Stimulated activated CD4-positive, alpha-beta T cell treated with anti-CD3 and anti-CD28 coated beads, TNF-alpha, amount 100 ng/mL, for 1 hour (primary cell): ENCODE results near the gene FBXO11.

Experiments
- DNase-seq, 3 donors: peaks; one replicate each; pipeline ENCODE4 v3.0.0-alpha.2; 2020; ENCODE audit warnings: low read depth in 3 of 3, low spot score in 1 of 3

FBXO11 gene

DNA sequence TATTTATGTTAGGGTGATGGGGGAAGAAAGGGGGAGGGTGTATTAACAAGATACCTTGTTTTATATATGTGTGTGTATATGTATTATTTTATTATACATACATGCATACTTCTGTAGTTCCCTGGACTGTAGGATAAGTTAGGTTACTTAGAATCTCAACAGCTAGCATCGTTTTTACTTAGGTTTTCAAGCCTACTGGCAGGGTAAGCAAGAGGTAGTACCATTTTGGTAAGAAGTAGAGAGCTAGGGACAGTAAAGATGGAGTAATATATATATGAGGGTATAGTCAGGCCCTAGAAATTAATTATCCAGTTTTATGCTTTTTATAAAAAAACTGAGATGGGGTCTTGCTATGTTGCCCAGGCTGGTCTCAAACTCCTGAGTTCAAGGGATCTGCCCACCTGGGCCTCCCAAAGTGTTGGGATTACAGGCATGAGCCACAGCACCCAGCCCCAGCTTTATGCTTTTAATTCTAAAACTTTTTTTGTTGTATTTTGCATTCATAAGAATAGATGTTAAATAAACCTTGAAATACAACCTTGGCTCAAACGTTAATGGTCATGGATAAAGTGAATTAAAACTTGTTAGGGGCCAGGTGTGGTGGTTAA is 110.1 kb downstream of the FBXO11 start:
- no peak for DNase-seq

GRCh38 chr2:47785986-47786385 is 120.3 kb downstream of the FBXO11 start:
- DNase-seq, result no peak

GRCh38 chr2:47784352-47784851 is 121.9 kb downstream of the FBXO11 start:
- no peak for DNase-seq

GRCh38 chr2:47783486-47784351 is 122.6 kb downstream of the FBXO11 start:
- peak; percentile 30 to 45 (median 30) for DNase-seq

DNA sequence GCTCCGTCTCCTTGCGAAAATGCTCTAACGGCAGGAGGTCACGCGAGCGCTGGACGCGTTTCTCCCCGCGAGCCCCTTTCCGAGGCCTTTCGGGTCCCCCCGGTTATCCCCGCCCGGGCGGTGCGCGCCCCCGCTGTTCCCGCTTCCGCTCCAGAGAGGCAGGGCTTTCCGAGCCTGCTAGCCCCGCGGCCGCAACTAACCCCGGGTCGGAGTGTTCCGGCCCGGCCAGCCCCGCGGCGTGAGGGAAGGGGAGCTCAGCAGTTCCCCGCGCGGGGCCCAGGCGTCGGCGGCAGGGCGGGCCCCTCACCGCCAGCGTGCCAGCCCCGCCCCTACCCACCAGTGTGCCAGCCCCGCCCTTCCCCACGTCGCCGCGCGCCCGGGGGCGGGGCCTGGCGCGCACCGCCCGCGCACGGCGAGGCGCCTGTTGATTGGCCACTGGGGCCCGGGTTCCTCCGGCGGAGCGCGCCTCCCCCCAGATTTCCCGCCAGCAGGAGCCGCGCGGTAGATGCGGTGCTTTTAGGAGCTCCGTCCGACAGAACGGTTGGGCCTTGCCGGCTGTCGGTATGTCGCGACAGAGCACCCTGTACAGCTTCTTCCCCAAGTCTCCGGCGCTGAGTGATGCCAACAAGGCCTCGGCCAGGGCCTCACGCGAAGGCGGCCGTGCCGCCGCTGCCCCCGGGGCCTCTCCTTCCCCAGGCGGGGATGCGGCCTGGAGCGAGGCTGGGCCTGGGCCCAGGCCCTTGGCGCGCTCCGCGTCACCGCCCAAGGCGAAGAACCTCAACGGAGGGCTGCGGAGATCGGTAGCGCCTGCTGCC is 123.4 kb downstream of the FBXO11 start, which contains the start of gene MSH6:
Gene MSH6, plus strand, starts transcription at position 475 of the 815 bp plus-strand sequence. Its CDS starts 89 bp downstream, at position 564.
- DNase-seq, result peak; percentile 63 to 80 (median 77)

DNA sequence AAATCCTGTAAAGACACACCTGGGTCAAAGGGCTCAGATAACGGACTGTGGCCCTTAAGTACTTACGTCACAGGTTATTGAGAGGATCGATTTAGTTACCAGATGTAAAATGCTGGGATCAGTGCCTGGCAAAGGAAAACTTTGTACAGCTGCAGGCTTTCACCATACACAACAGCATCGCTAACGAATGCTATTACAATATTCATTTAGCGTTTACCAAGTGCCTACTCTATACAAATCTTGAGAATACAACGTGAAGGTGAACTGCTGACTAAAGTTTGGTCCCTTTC is 124.0 kb downstream of the FBXO11 start:
- DNase-seq, result no peak

DNA sequence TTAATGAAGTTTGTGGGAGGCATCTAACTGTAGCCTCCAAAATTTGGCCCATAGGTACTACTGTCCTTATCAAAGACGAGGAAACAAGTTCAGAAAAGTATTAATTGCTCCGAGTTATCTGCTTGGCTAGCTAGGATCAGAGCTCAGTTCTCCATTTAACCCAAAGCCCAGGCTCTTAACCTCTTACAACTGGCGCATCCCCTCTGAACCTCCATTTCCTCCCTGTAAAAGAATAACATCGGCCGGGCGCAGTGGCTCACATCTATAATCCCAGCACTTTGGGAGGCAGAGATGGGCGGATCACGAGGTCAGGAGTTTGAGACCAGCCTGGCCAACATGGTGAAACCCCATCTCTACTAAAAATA is 126.9 kb downstream of the FBXO11 start:
- no peak for DNase-seq

DNA sequence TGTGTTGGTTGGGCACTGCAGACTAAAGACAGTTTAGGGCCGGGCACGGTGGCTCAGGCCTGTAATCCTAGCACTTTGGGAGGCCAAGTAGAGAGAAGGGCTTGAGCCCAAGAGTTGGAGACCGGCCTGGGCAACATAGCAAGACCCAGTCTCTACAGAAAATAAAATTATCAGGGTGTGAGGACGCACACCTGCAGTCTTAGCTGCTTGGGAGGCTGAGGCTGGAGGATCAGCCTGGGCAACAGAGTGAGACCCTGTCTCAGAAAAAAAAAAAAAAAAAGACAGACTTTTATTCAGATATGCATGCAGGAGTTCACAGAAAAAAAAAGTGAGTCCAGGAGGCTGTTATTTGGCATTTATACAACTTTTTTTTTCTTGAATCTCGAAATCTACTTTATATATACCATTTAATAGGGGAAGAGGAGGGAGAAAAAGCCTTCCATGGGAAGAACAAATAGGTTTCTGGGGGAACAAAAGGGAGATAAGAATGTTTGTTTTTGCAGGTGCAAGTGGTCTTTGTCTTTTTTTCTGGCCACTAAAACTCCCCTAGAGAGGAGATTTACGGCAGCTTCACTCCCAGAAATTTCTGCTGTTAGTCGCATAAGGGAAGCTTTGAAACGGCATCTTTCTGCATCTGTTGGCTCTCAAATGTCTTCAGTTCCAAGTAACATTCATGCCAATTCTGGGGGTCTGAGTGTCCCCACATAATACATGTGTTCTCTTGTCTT is 127.4 kb downstream of the FBXO11 start:
- no peak for DNase-seq

DNA sequence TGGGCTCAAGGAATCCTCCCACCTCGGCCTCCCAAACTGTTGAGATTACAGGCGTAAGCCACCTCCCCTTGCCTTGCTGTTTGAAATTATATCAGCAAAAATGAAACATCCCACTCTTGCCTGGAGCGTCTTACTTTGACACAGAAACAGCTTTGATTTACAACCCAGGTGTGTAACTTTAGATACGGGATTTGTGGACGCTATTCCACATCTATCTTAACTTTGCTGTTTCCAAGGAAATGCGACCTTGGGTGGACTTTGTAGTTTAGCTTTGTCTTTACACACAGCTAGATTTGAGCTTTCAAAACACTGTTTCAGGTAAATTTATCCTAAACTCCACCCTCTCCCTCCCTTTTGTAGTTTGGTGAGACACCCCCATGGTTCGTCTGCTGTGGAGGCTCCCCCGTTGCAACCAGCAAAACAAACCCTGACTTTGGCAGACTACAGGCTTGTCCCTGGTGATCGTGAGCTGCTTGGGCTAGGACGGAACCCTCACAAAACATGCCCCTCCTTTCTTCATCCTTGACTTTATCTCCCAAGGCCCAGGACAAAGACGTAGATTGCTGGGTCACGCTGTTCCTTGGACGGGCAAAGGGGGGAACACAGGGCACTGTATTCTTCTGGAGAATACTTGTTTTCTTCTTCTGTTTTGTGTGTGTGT is 128.9 kb downstream of the FBXO11 start:
- no peak for DNase-seq

- no peak for DNase-seq
These were observed 131.7 kb downstream of the FBXO11 start for GRCh38 chr2:47774567-47774966.

GRCh38 chr2:47772343-47772742 is 134.0 kb downstream of the FBXO11 start:
- DNase-seq, result no peak

GRCh38 chr2:47771211-47771610 is 135.1 kb downstream of the FBXO11 start:
- no peak for DNase-seq

DNA sequence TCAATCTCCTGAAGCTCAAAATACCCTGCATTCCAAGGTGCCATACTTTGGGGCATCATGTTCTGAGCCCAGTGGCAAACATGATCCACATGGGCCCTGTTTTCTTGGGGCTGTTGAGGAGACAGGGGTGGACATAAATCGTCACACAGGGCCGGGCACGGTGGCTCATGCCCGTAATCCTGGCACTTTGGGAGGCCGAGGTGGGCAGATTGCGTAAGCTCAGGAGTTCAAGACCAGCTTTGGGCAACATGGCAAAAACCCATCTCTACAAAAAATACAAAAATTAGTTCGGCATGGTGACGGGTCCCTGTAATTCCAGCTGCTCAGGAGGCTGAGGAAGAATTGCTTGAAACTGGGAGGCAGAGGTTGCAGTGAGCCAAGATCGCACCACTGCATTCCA is 137.0 kb downstream of the FBXO11 start:
- DNase-seq, result no peak

- peak; percentile 12 to 72 (median 47) for DNase-seq
These were observed 138.3 kb downstream of the FBXO11 start for GRCh38 chr2:47767880-47768609.

DNA sequence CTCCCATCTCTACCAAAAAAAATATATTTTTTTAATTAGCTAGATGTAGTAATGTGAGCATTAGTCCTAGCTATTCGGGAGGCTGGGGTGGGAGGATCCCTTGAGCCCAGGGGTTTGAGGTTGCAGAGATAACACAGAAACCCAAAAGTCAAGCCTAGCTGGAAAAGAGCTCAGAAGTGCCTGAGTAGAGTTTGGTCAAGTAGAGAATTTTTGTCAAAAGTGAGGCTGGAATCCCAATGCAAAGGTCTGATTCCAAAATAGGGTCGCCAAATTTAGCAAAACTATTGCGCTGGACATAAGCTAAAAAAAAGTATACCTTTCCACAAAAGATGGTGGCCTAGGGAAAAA is 138.8 kb downstream of the FBXO11 start:
- DNase-seq, result no peak

GRCh38 chr2:47751856-47752414 is 154.4 kb downstream of the FBXO11 start:
- DNase-seq, result no peak

GRCh38 chr2:47747878-47748277 is 158.4 kb downstream of the FBXO11 start:
- DNase-seq, result no peak

DNA sequence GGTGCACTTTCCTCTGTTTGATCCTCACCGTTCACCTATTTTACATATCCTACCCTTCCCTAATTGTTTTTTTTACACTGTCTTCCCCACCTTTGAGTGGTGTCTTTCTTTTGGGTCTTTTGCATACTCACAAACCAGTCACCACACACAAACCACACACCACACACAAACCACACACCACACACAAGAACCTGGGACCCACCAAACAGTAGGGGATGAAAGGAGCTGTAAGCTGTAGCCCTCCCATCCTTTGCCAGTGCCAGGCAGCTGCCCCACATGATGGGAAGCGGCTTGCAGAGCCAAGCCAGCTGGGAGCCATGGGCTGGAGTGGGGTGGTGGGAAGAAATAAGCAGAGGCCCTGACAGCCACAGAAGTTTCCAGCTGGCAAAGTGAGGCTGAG is 162.2 kb downstream of the FBXO11 start:
- no peak for DNase-seq

- DNase-seq, result no peak
These were observed 164.7 kb downstream of the FBXO11 start for GRCh38 chr2:47741637-47742036.

GRCh38 chr2:47741101-47741500 is 165.2 kb downstream of the FBXO11 start:
- no peak for DNase-seq
